GM12878 (cell line): ENCODE measurements around the gene RAB4B. TPM values are rescaled to one million over a fixed set of nuclear protein-coding genes. Genes with fewer than 3 reads are reported as not detected.

Source experiments
- CBX3 ChIP-seq: fragments of 200-600 bp; sonication (generic); IDR thresholded peaks from 2 replicates; pipeline ENCODE4 v1.6.1; 2016; ENCODE audit warnings: low read depth, borderline replicate concordance
- CBX5 ChIP-seq: sonication (generic); IDR thresholded peaks from 2 replicates; pipeline ENCODE4 v1.6.1; 2016; ENCODE audit warnings: low read depth, moderate library complexity, mild to moderate bottlenecking, inconsistent platforms
- CHD1 ChIP-seq: IDR thresholded peaks from 2 replicates; pipeline ENCODE4 v1.6.1; 2012; ENCODE audit warnings: low read depth, low read length, improper control_type of control experiment
- CREB1 ChIP-seq: IDR thresholded peaks from 2 replicates; pipeline ENCODE4 v1.6.1; 2012; ENCODE audit warnings: low read depth, mild to moderate bottlenecking, inconsistent platforms
- ETV6 ChIP-seq, 2 experiments: fragments of 450-650 bp in 1 of 2; IDR thresholded peaks in 1 of 2; conservative IDR thresholded peaks in 1 of 2; 2 replicates each; pipeline ENCODE4 v1.6.1; 2014; ENCODE audit warnings: antibody characterized with exemption in 1 of 2, borderline replicate concordance in 1 of 2, low read depth in 1 of 2, mild to moderate bottlenecking in 1 of 2, moderate library complexity in 1 of 2
- FOS ChIP-seq: IDR thresholded peaks from 3 replicates; pipeline ENCODE4 v1.6.1; 2011; ENCODE audit warnings: borderline replicate concordance; ENCODE audit not compliant: insufficient read length; ENCODE audit errors: extremely low read depth
- FOXM1 ChIP-seq: IDR thresholded peaks from 2 replicates; pipeline ENCODE4 v1.6.1; 2012; ENCODE audit warnings: low read depth, mild to moderate bottlenecking, inconsistent platforms, low read length, moderate library complexity
- KLF5 ChIP-seq: fragments of 450-650 bp; IDR thresholded peaks from 2 replicates; pipeline ENCODE4 v1.6.1; 2014; ENCODE audit warnings: mild to moderate bottlenecking; ENCODE audit not compliant: partially characterized antibody
- NFIC ChIP-seq: IDR thresholded peaks from 2 replicates; pipeline ENCODE4 v1.6.1; 2012; ENCODE audit warnings: low read depth, mild to moderate bottlenecking, inconsistent platforms, low read length, moderate library complexity
- NFYB ChIP-seq: IDR thresholded peaks from 2 replicates; pipeline ENCODE4 v1.6.1; 2011; ENCODE audit warnings: low read depth, mild to moderate bottlenecking, low read length, improper control_type of control experiment, moderate library complexity; ENCODE audit not compliant: insufficient read depth
- NR2C1 ChIP-seq: fragments of 450-650 bp; IDR thresholded peaks from 2 replicates; pipeline ENCODE4 v1.6.1; 2017; ENCODE audit warnings: antibody characterized with exemption, mild to moderate bottlenecking, moderate library complexity
- PBX3 ChIP-seq: IDR thresholded peaks from 2 replicates; pipeline ENCODE4 v1.6.1; 2011; ENCODE audit warnings: mild to moderate bottlenecking, low read depth, low read length, moderate library complexity; ENCODE audit not compliant: insufficient replicate concordance
- POLR2A ChIP-seq: IDR thresholded peaks from 2 replicates; pipeline ENCODE4 v1.6.1; 2011; ENCODE audit warnings: low read depth, mild to moderate bottlenecking, low read length
- TAF1 ChIP-seq: IDR thresholded peaks from 2 replicates; pipeline ENCODE4 v1.6.1; 2011; ENCODE audit warnings: mild to moderate bottlenecking, low read depth, low read length, borderline replicate concordance
- YBX1 ChIP-seq: fragments of 450-650 bp; IDR thresholded peaks from 2 replicates; pipeline ENCODE4 v1.6.1; 2016; ENCODE audit warnings: antibody characterized with exemption
- ZNF592 ChIP-seq: fragments of 450-650 bp; IDR thresholded peaks from 2 replicates; pipeline ENCODE4 v1.6.1; 2017; ENCODE audit warnings: mild to moderate bottlenecking, moderate library complexity
- polyA plus RNA-seq, 11 experiments: library from polyadenylated mRNA; depleted of rRNA in 4 of 11; unstranded in 6 of 11; stranded (reverse) in 5 of 11; fragments of >200 nt; fragmentation: Nextera tagmentation in 4 of 11; fragmentation: Illumina TruSeq in 1 of 11; extraction: Ambion mirVana in 4 of 11; extraction: Trizol in 1 of 11; gene quantifications; 1 replicate in 1 of 11; 2 replicates in 10 of 11; pipeline versions ENCODE4 v1.2.1 to v1.2.3, GENCODE V29; 2011 to 2016; ENCODE audit warnings: inconsistent platforms in 2 of 11, missing spikeins in 2 of 11, low read depth in 1 of 11
- total RNA-seq, 4 experiments: library from RNA; depleted of rRNA in 3 of 4; stranded (reverse); fragments of >200 nt in 3 of 4; fragmentation: Illumina TruSeq in 1 of 4; extraction: Trizol in 1 of 4; gene quantifications; 2 replicates each; pipeline versions ENCODE4 v1.2.1 to v1.2.3, GENCODE V29; 2013 to 2021
- TF ChIP-seq, protein P1 (sequence below): fragments of 450-650 bp; IDR thresholded peaks from 2 replicates; pipeline ENCODE4 v1.6.1; 2014; ENCODE audit warnings: mild to moderate bottlenecking
- TF ChIP-seq, protein P2 (sequence below): IDR thresholded peaks from 2 replicates; pipeline ENCODE4 v1.6.1; 2012; ENCODE audit warnings: improper control_type of control experiment, low read depth, low read length; ENCODE audit not compliant: insufficient replicate concordance

Gene RAB4B
- total and polyA plus RNA-seq, 10 of the 15 experiments (the other 5 are each of a cell fraction or from before 2014, with no cell fraction given): 0.60 to 51.5 (median 27.7) TPM

- TF ChIP-seq, protein P1, sequence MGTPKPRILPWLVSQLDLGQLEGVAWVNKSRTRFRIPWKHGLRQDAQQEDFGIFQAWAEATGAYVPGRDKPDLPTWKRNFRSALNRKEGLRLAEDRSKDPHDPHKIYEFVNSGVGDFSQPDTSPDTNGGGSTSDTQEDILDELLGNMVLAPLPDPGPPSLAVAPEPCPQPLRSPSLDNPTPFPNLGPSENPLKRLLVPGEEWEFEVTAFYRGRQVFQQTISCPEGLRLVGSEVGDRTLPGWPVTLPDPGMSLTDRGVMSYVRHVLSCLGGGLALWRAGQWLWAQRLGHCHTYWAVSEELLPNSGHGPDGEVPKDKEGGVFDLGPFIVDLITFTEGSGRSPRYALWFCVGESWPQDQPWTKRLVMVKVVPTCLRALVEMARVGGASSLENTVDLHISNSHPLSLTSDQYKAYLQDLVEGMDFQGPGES: peak; percentile 97
- peak; percentile 76 for TF ChIP-seq KLF5
- no peak for TF ChIP-seq NR2C1
- TF ChIP-seq CBX5: no peak
- peak; percentile 95 for TF ChIP-seq POLR2A
- no peak for TF ChIP-seq CBX3
- TF ChIP-seq NFYB: peak; percentile 93
- no peak for TF ChIP-seq PBX3
- no peak; the same call in 1 of the 2 replicates for TF ChIP-seq TAF1
- TF ChIP-seq CHD1: 0 out of 2 replicates have a peak, but pooled peaks have one; percentile 14
- TF ChIP-seq YBX1: no peak
- peak; percentile 42 for TF ChIP-seq CREB1
- TF ChIP-seq, protein P2, sequence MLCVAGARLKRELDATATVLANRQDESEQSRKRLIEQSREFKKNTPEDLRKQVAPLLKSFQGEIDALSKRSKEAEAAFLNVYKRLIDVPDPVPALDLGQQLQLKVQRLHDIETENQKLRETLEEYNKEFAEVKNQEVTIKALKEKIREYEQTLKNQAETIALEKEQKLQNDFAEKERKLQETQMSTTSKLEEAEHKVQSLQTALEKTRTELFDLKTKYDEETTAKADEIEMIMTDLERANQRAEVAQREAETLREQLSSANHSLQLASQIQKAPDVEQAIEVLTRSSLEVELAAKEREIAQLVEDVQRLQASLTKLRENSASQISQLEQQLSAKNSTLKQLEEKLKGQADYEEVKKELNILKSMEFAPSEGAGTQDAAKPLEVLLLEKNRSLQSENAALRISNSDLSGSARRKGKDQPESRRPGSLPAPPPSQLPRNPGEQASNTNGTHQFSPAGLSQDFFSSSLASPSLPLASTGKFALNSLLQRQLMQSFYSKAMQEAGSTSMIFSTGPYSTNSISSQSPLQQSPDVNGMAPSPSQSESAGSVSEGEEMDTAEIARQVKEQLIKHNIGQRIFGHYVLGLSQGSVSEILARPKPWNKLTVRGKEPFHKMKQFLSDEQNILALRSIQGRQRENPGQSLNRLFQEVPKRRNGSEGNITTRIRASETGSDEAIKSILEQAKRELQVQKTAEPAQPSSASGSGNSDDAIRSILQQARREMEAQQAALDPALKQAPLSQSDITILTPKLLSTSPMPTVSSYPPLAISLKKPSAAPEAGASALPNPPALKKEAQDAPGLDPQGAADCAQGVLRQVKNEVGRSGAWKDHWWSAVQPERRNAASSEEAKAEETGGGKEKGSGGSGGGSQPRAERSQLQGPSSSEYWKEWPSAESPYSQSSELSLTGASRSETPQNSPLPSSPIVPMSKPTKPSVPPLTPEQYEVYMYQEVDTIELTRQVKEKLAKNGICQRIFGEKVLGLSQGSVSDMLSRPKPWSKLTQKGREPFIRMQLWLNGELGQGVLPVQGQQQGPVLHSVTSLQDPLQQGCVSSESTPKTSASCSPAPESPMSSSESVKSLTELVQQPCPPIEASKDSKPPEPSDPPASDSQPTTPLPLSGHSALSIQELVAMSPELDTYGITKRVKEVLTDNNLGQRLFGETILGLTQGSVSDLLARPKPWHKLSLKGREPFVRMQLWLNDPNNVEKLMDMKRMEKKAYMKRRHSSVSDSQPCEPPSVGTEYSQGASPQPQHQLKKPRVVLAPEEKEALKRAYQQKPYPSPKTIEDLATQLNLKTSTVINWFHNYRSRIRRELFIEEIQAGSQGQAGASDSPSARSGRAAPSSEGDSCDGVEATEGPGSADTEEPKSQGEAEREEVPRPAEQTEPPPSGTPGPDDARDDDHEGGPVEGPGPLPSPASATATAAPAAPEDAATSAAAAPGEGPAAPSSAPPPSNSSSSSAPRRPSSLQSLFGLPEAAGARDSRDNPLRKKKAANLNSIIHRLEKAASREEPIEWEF: no peak
- no peak for TF ChIP-seq ZNF592
- TF ChIP-seq NFIC: no peak
- no peak for TF ChIP-seq ETV6 (conservative IDR thresholded peaks at IDR 0.05 in 1 of 2, IDR thresholded peaks at IDR 0.05 in 1 of 2; ENCODE audit: borderline replicate concordance in 1 of 2, low read depth in 1 of 2)
- peak; percentile 88 for TF ChIP-seq FOS
- TF ChIP-seq FOXM1: no peak
Observed at GRCh38 chr19:40777937-40778705, at the start of gene RAB4B (continued).
